PC-9 (cell line): ENCODE measurements around the gene SFTA2.

Experiments used
- EZH2 ChIP-seq: fragments of 200-600 bp; sonication (generic); IDR thresholded peaks from 2 replicates; pipeline ENCODE4 v1.8.0; 2017; ENCODE audit warnings: antibody characterized with exemption, low read depth
- TF ChIP-seq, protein P1 (sequence below): fragments of 200-600 bp; sonication (generic); conservative IDR thresholded peaks from 2 replicates; pipeline ENCODE4 v1.6.1; 2017; ENCODE audit warnings: mixed run types, antibody characterized with exemption, mild to moderate bottlenecking, moderate library complexity

DNA sequence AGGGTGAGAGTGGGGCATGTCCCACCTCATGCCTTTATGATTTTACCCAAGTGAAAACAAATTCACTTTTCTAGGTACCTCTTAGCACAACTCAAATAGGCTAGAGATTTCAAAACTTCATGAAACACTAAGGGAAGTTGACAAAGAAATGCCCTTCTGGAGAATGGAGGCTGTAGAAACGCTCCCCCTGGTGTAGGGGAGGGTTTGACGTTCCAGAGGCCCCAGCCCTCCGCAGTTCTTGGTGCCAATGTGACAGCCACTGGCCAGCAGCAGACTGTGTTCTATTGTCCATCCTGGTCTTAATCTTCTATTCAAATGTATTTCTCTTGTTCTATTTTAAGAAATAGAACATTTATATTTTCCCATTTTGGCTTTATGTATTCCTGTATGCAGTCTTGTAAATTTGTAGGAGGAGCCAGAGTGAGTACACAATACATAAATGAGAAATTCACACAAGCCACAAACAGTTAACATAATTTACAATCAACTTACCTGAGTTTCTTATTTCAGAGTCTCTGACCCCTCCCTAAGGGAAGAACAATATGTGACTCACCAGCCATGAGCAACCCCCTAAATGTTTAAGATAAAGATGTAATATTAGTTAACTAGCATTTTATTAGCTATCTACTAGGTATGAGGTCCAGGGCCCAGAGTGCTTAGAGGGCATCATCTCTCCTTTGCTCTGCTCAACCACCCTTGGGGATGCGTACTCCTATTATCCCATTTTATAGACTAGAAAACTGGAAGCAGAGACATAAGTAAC is 42.7 kb upstream of the SFTA2 start:
- TF ChIP-seq, protein P1, sequence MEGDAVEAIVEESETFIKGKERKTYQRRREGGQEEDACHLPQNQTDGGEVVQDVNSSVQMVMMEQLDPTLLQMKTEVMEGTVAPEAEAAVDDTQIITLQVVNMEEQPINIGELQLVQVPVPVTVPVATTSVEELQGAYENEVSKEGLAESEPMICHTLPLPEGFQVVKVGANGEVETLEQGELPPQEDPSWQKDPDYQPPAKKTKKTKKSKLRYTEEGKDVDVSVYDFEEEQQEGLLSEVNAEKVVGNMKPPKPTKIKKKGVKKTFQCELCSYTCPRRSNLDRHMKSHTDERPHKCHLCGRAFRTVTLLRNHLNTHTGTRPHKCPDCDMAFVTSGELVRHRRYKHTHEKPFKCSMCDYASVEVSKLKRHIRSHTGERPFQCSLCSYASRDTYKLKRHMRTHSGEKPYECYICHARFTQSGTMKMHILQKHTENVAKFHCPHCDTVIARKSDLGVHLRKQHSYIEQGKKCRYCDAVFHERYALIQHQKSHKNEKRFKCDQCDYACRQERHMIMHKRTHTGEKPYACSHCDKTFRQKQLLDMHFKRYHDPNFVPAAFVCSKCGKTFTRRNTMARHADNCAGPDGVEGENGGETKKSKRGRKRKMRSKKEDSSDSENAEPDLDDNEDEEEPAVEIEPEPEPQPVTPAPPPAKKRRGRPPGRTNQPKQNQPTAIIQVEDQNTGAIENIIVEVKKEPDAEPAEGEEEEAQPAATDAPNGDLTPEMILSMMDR, result no peak
- TF ChIP-seq EZH2, result no peak
